NCI-H2196 (cell line): ENCODE results near the gene PTPRM.
"Not testable (repeated sequence)": the region's sequence is repeated elsewhere in the genome, so short reads cannot be mapped to it uniquely, and the experiment has no call there.

ENCODE experiments used
- DNase-seq: peaks from one replicate; lab custom pipeline; 2025; ENCODE audit not compliant: unreplicated experiment; lab: John Stamatoyannopoulos, UW

PTPRM gene

GRCh38 chr18:8406186-8406867 is 839.2 kb downstream of the PTPRM start:
- no peak for DNase-seq

- no peak for DNase-seq
These were observed 839.7 kb downstream of the PTPRM start for GRCh38 chr18:8406868-8407250.

- DNase-seq = no peak
These were observed 842.0 kb downstream of the PTPRM start for GRCh38 chr18:8409151-8409550.

GRCh38 chr18:8411492-8411891 is 844.4 kb downstream of the PTPRM start:
- DNase-seq = no peak

- no peak for DNase-seq
These were observed 845.0 kb downstream of the PTPRM start for GRCh38 chr18:8412117-8412516.

- no peak for DNase-seq
These were observed 846.1 kb downstream of the PTPRM start for GRCh38 chr18:8413189-8413588.

- DNase-seq = no peak
These were observed 846.6 kb downstream of the PTPRM start for GRCh38 chr18:8413751-8414150.

- DNase-seq = no peak
These were observed 849.3 kb downstream of the PTPRM start for GRCh38 chr18:8416212-8417019.

- DNase-seq = no peak
These were observed 855.3 kb downstream of the PTPRM start for GRCh38 chr18:8422391-8422790.

- DNase-seq = no peak
These were observed 856.0 kb downstream of the PTPRM start for GRCh38 chr18:8423051-8423557.

- no peak for DNase-seq
These were observed 857.4 kb downstream of the PTPRM start for GRCh38 chr18:8424481-8424880.

GRCh38 chr18:8424917-8425725 is 858.0 kb downstream of the PTPRM start:
- no peak for DNase-seq

GRCh38 chr18:8426401-8426800 is 859.3 kb downstream of the PTPRM start:
- no peak for DNase-seq

- no peak for DNase-seq
These were observed 860.2 kb downstream of the PTPRM start for GRCh38 chr18:8427339-8427738.

GRCh38 chr18:8428951-8429350 is 861.8 kb downstream of the PTPRM start:
- no peak for DNase-seq

- no peak for DNase-seq
These were observed 863.9 kb downstream of the PTPRM start for GRCh38 chr18:8431036-8431435.

- no peak for DNase-seq
These were observed 866.2 kb downstream of the PTPRM start for GRCh38 chr18:8433323-8433722.

GRCh38 chr18:8433771-8434170 is 866.7 kb downstream of the PTPRM start:
- DNase-seq = no peak

- DNase-seq = no peak
These were observed 868.3 kb downstream of the PTPRM start for GRCh38 chr18:8435376-8435775.

- DNase-seq = no peak
These were observed 871.9 kb downstream of the PTPRM start for GRCh38 chr18:8439055-8439454.

- DNase-seq = no peak
These were observed 876.4 kb downstream of the PTPRM start for GRCh38 chr18:8443505-8443904.

- not testable (repeated sequence) for DNase-seq
These were observed 879.8 kb downstream of the PTPRM start for GRCh38 chr18:8446936-8447335.
